A673 (cell line): ENCODE data around the gene XPNPEP3. TPM values are rescaled to one million over a fixed set of nuclear protein-coding genes. Genes with fewer than 3 reads are reported as not detected.

Experiments used
- BruUV-seq: library from RNA; stranded (reverse); fragments of 400-500 nt; replicated peaks from 2 replicates; lab custom pipeline; 2021; lab: Mats Ljungman, UMichigan
- CTCF ChIA-PET: fragments of 300-600 bp; sonication (Branson Sonifier 250); formaldehyde crosslinking; loops from one replicate; lab custom pipeline; 2022; ENCODE audit warnings: antibody characterized with exemption; lab: Charles Lee
- POLR2A ChIA-PET: fragments of 300-600 bp; sonication (Branson Sonifier 250); formaldehyde crosslinking; loops from one replicate; lab custom pipeline; 2022; ENCODE audit warnings: antibody characterized with exemption; ENCODE audit not compliant: low non-redundant PET; lab: Charles Lee
- DNase-seq: peaks from one replicate; pipeline ENCODE4 v3.0.0-alpha.2; 2015; ENCODE audit warnings: low spot score
- H3K27ac ChIP-seq: fragments of 200-600 bp; sonication (generic); 2 replicates; pipeline ENCODE4 v1.5.1; 2016; ENCODE audit warnings: mixed run types, low read depth, mild to moderate bottlenecking, mixed read lengths, antibody characterized with exemption, low read length; ENCODE audit not compliant: poor library complexity, severe bottlenecking
- H3K27me3 ChIP-seq: fragments of 200-600 bp; sonication (generic); replicated peaks from 2 replicates; pipeline ENCODE4 v1.6.1; 2017; ENCODE audit warnings: mixed run types, low read depth, mild to moderate bottlenecking, mixed read lengths, antibody characterized with exemption, low read length; ENCODE audit not compliant: insufficient read depth, poor library complexity
- H3K36me3 ChIP-seq: fragments of 200-600 bp; sonication (generic); 2 replicates; pipeline ENCODE4 v1.6.1; 2016; ENCODE audit warnings: mixed run types, mild to moderate bottlenecking, mixed read lengths, antibody characterized with exemption, low read length; ENCODE audit not compliant: insufficient read depth, poor library complexity, severe bottlenecking
- H3K4me1 ChIP-seq: fragments of 200-600 bp; sonication (generic); 2 replicates; pipeline ENCODE4 v1.6.1; 2017; ENCODE audit warnings: mixed run types, mild to moderate bottlenecking, mixed read lengths, antibody characterized with exemption, low read length; ENCODE audit not compliant: insufficient read depth, poor library complexity, severe bottlenecking
- H3K4me3 ChIP-seq: fragments of 200-600 bp; sonication (generic); 2 replicates; pipeline ENCODE4 v1.5.1; 2016; ENCODE audit warnings: low read depth, mixed run types, mild to moderate bottlenecking, mixed read lengths, low read length; ENCODE audit not compliant: poor library complexity, severe bottlenecking
- H3K9me3 ChIP-seq: fragments of 200-600 bp; sonication (generic); 2 replicates; pipeline ENCODE4 v1.6.1; 2016; ENCODE audit warnings: mixed run types, low read depth, mild to moderate bottlenecking, mixed read lengths, antibody characterized with exemption, low read length; ENCODE audit not compliant: poor library complexity, severe bottlenecking
- EZH2 ChIP-seq: fragments of 200-600 bp; sonication (generic); IDR thresholded peaks from 2 replicates; pipeline ENCODE4 v1.6.1; 2017; ENCODE audit warnings: borderline replicate concordance, low read depth, mild to moderate bottlenecking, mixed read lengths, antibody characterized with exemption, low read length; ENCODE audit not compliant: poor library complexity, severe bottlenecking
- intact Hi-C: fragments of 100-400 bp; cut with micrococcal nuclease; formaldehyde crosslinking; loops from one replicate; pipeline ENCODE4 v1.10.0; 2022; ENCODE audit not compliant: unreplicated experiment
- total RNA-seq: library from RNA; stranded (reverse); gene quantifications from 2 replicates; pipeline ENCODE4 v1.2.3, GENCODE V29; 2021
- TF ChIP-seq, protein P1 (sequence below): fragments of 300-800, 200-600 bp; sonication (generic); conservative IDR thresholded peaks from 2 replicates; pipeline ENCODE4 v1.5.1; 2017; ENCODE audit warnings: low read depth, mild to moderate bottlenecking, antibody characterized with exemption, low read length, moderate library complexity, mixed read lengths

Gene XPNPEP3
- total RNA-seq, 1 experiment from 2014 or later, result 31.3 TPM

DNA sequence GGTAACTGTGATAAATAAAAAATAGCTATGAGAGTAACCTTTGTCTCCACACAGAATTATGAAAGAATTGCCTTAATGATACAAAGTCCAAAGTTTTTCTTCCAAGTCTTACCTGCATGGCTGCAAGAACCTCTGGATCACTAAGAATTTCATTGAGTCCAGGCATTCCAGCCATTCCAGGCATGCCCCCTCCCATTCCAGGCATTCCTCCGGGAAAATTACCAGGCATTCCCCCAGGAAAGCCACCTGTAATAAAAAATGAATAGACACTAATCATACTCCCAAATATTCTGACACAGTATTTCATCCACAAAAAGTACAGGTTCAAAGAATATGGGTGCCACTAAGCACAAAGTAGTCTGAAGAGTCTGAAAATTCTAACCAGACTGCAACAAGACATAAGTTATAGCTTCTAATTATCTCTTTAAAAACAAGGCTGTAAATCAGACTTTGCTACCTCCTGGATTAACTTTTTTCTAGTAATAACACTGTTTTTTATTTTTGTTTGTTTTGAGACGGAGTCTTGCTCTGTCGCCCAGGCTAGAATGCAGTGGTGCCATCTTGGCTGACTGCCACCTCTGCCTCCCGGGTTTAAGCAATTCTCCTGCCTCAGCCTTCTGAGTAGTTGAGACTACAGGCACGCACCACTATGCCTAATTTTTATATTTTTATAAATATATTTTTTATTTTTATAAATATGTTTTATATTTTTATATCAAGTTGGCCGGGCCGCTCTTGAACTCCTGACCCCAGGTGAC lies 29.8 kb upstream of the XPNPEP3 start:
- Histone ChIP-seq H3K36me3 (peaks cover 75% of the 10 kb centered on the region), H3K27me3 (no peaks in the 10 kb centered on the region), H3K9me3 (no peaks in the 10 kb centered on the region), H3K4me3 (no peak overlapping the region), H3K4me1 (peaks cover 55% of the 10 kb centered on the region), H3K27ac (no peak overlapping the region)
- intact Hi-C loops, result no loop called here
- peak; percentile 39 for DNase-seq
- TF ChIP-seq, protein P1, sequence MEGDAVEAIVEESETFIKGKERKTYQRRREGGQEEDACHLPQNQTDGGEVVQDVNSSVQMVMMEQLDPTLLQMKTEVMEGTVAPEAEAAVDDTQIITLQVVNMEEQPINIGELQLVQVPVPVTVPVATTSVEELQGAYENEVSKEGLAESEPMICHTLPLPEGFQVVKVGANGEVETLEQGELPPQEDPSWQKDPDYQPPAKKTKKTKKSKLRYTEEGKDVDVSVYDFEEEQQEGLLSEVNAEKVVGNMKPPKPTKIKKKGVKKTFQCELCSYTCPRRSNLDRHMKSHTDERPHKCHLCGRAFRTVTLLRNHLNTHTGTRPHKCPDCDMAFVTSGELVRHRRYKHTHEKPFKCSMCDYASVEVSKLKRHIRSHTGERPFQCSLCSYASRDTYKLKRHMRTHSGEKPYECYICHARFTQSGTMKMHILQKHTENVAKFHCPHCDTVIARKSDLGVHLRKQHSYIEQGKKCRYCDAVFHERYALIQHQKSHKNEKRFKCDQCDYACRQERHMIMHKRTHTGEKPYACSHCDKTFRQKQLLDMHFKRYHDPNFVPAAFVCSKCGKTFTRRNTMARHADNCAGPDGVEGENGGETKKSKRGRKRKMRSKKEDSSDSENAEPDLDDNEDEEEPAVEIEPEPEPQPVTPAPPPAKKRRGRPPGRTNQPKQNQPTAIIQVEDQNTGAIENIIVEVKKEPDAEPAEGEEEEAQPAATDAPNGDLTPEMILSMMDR, result no peak
- TF ChIP-seq EZH2, result no peak
- ChIA-PET POLR2A (interaction anchor here (0.5 kb wide), 1 partner anchor 112 kb away, joined by 10 read pairs; no protein-coding TSS in a partner anchor), CTCF (interaction anchor here (0.8 kb wide), 1 partner anchor 144 kb away, joined by 3 read pairs; no protein-coding TSS in a partner anchor)
- BruUV-seq, result no TSS peak

DNA sequence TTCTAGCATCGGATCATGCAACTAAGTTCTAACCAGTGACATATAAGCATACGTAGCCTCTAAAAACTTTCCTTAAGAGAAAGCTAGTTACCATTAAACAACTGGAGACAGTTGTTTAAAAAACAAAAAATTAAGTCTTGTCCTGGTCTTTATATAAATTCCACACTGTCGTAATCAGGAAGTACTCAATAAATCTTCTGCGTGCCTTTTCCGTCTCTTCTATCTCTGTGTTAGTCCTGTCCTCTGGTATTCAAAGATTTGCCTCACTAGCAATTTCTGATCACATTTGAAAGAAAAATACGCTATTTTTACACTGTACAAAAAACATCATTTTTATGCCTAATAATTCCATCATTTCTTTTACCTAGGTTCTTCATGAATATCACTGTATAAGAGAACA lies 27.8 kb upstream of the XPNPEP3 start:
- peak overlapping the region; percentile 61 for H3K27ac ChIP-seq
- intact Hi-C loops, result no loop called here

DNA sequence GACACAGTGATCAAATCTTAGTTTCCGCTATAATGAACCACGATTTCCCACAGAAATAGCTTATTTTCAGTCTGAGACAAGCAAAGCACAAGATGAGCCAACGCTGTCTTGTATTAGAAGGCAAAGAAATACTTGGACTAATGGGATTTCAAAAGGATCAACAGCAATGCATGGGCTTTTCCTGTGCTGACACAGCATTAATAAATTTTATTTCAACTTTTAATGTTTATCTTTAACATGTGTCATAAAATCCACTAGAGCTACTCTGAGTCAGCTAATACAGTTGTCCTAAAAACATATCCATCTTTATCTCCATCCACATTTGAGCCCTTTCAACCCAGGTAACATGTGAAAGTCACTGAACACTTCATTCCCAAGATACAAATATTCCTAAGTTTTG lies 22.3 kb upstream of the XPNPEP3 start:
- Histone ChIP-seq H3K9me3 (no peaks in the 10 kb centered on the region), H3K4me1 (peaks cover 48% of the 10 kb centered on the region), H3K36me3 (peaks cover 92% of the 10 kb centered on the region), H3K27me3 (no peaks in the 10 kb centered on the region), H3K27ac (peak overlapping the region; percentile 27), H3K4me3 (no peak overlapping the region)
- intact Hi-C loops, result no loop called here
- ChIA-PET CTCF (no interaction called here), POLR2A (no interaction called here)
- TF ChIP-seq EZH2, result no peak
- TF ChIP-seq, protein P1, result no peak
- no TSS peak for BruUV-seq
- no peak for DNase-seq

More for the DNA sequence above, 27.8 kb upstream of the XPNPEP3 start:
- no peaks in the 10 kb centered on the region for H3K9me3 ChIP-seq
- no TSS peak for BruUV-seq
- peaks cover 78% of the 10 kb centered on the region for H3K36me3 ChIP-seq
- no peak for TF ChIP-seq EZH2
- TF ChIP-seq, protein P1, result no peak
- ChIA-PET POLR2A (interaction anchor here (0.7 kb wide), 1 partner anchor 553 kb away, joined by 3 read pairs; the partner anchor contains the start of gene TEF), CTCF (no interaction called here)
- peak; percentile 82 for DNase-seq
- peaks cover 66% of the 10 kb centered on the region for H3K4me1 ChIP-seq
- no peaks in the 10 kb centered on the region for H3K27me3 ChIP-seq
- no peak overlapping the region for H3K4me3 ChIP-seq
